Right ventricle myocardium inferior (tissue), 1 donor: ENCODE results near the gene NAGLU. TPM values are rescaled to one million over a fixed set of nuclear protein-coding genes. Genes with fewer than 3 reads are reported as not detected.
A peak's percentile ranks its signal among the peaks of the same experiment; 100 is the strongest.
"Not testable (repeated sequence)": the region's sequence is repeated elsewhere in the genome, so short reads cannot be mapped to it uniquely, and the experiment has no call there.

ENCODE experiments used
- ATAC-seq: fragments of 200-7000 bp; cut with Tn5 transposase; one replicate; pipeline ENCODE4 v1.9.1; 2020; ENCODE audit warnings: mild to moderate bottlenecking, moderate library complexity
- DNase-seq: peaks from one replicate; pipeline ENCODE4 v3.0.0; 2021; ENCODE audit errors: missing footprints
- intact Hi-C: fragments of 100-400 bp; cut with DNase I; formaldehyde crosslinking; loops from one replicate; pipeline ENCODE4 v1.11.0; 2022
- total RNA-seq: library from RNA; stranded (reverse); fragmentation: NEBNext Ultra II Directional; extraction: Animal tissue kit (Norgen Biotek cat#: 25700); gene quantifications from one replicate; pipeline ENCODE4 v1.2.1, GENCODE V29; 2021
- donor health status: DM: no; HTN: yes; CAD: no; lungs with severe emphysema.

Gene NAGLU
- total RNA-seq, 1 donor from 2014 or later, result 8.6 TPM

DNA sequence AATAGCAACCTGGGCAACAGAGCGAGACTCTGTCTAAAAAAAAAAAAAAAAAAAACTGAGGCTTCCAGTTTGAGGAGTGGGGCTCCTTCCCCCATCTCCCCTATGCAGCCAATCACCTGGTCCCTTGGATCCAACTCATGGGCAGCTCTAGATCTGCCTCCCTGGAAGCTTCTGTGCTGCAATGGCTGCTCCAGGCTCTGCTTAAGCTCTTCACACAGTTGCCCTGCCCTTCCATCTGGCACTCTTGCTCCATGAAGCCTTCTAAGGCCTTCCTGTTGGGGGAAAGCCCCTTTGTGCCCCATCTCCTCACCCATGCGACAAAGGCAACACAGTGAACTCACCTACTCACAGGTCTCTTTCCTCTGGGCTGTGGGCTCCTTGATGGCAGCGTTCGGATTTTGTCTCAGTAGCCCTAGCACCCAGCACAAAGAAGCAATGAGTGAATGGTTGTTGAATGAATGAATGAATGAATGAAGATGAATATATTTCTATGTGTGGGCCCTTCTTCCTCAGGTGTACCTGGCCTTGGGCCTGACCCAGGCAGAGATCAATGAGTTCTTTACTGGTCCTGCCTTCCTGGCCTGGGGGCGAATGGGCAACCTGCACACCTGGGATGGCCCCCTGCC, 1.9 kb downstream of the NAGLU start:
- intact Hi-C loops, result no loop called here
- DNase-seq, result no peak

DNA sequence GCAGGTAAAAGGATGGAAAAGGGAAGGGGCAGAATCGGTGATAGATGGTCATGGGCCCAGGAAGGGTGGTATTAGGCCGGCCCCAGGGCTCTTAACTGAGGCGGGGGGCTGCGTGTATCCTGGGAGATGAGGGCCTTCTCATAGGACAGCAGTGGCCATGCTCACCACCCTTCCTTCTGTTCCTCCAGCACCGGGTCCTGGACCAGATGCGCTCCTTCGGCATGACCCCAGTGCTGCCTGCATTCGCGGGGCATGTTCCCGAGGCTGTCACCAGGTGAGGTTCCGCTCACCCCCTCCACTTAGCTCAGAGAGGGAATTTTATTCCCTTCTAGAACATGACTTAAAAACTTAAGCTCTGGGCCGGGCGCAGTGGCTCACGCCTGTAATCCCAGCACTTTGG, 2.4 kb downstream of the NAGLU start:
- DNase-seq (no peak), ATAC-seq (no peak)
- intact Hi-C loops, result no loop called here

More for the DNA sequence above, 1.9 kb downstream of the NAGLU start:
- no peak for ATAC-seq

- ATAC-seq, DNase-seq, intact Hi-C loops: not testable (repeated sequence)
Observed at GRCh38 chr17:42540558-42540957, 4.5 kb downstream of the NAGLU start.

DNA sequence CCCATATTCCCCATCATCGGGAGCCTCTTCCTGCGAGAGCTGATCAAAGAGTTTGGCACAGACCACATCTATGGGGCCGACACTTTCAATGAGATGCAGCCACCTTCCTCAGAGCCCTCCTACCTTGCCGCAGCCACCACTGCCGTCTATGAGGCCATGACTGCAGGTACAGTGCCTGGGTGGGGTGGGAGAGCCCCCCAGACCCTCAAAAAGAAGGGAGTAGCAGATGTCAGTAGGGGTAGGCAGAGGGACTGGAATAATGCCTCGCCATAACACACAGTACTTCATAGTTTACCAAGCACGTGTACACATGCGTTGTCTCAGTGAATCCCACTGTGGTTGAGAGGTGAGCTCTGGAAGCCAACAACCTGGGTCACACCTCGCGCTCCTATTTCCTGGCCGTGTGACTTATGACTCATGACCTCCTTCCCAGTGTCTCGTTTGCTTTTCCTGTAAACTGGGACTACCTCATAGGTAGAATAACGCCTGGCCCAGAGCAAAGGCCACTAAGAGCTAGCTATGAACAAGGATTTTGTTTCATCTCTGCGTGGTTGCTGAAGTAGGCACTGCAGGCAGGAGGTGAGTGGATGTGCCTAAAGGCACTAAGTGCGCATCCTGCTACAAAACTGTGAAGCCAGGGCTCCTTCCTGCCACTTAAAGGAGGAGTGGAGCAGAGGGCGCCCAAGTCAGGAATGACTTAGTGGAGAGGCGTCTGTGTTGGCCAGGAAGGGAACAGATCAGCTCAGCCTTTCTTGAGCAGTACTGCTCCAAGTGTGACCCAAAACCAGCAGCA, 5.2 kb downstream of the NAGLU start:
- DNase-seq (no peak), ATAC-seq (no peak)
- intact Hi-C loops, result no loop called here

GRCh38 chr17:42543190-42544079, 7.4 kb downstream of the NAGLU start:
- ATAC-seq (no peak), DNase-seq (peak; percentile 60)
- intact Hi-C loops, result no loop called here

GRCh38 chr17:42544874-42545283, 8.8 kb downstream of the NAGLU start:
- no peak for ATAC-seq
- DNase-seq, result no peak
- intact Hi-C loops, result no loop called here

- intact Hi-C loops, ATAC-seq, DNase-seq: not testable (repeated sequence)
Observed at GRCh38 chr17:42545755-42546505, 9.9 kb downstream of the NAGLU start.

GRCh38 chr17:42547001-42547461, 11.0 kb downstream of the NAGLU start:
- ATAC-seq (peak; percentile 4), DNase-seq (no peak)
- intact Hi-C loops, result no loop called here

- intact Hi-C loops, result no loop called here
- ATAC-seq, result peak; percentile 75
- DNase-seq, result no peak
Observed at GRCh38 chr17:42547698-42548069, 11.6 kb downstream of the NAGLU start.

- DNase-seq (peak; percentile 82), ATAC-seq (peak; percentile 48)
- intact Hi-C loops, result no loop called here
Observed at GRCh38 chr17:42548070-42548837, 12.2 kb downstream of the NAGLU start.

DNA sequence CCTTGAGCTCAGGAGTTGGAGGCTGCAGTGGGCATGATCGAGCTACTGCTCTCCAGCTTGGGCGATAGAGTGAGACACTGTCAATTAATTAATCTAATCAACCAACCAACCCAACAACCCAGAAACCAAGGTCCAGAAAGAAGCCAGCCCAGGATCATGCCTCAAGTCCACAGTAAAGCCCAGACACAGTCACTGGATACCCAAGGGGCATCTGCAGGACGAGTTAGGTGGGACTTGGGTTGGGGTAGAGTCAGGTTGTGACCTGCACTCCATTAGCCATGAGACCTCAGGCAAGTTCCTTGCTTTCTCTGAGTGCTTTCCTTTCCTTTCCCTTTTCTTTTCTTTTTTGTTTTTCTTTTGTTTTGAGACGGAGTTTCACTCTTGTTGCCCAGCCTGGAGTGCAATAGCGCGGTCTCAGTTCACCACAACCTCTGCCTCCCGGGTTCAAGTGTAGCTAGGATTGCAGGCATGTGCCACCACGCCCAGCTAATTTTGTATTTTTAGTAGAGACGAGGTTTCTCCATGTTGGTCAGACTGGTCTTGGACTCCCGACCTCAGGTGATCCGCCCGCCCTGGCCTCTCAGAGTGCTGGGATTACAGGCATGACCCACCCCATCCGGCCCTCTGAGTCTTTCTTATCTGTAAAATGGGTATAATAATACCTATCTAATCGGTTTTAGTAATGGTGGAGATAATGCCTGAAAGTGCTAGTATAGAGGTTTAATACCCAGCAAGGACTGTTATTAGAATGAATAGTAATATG, 13.1 kb downstream of the NAGLU start:
- intact Hi-C loops, result no loop called here

GRCh38 chr17:42552736-42553135, 16.7 kb downstream of the NAGLU start, which contains the start of gene HSD17B1:
Gene HSD17B1, plus strand, starts transcription at chr17:42552923. Its CDS starts 11 bp downstream, at chr17:42552934.
- DNase-seq, intact Hi-C loops, ATAC-seq: not testable (repeated sequence)

More for the DNA sequence above, 13.1 kb downstream of the NAGLU start:
- DNase-seq (no peak), ATAC-seq (no peak)

GRCh38 chr17:42553161-42553818, 17.2 kb downstream of the NAGLU start:
- DNase-seq (no peak), ATAC-seq (peak; percentile 2)
- intact Hi-C loops, result no loop called here

GRCh38 chr17:42553866-42554249, 17.8 kb downstream of the NAGLU start:
- intact Hi-C loops, result no loop called here
- ATAC-seq, result peak; percentile 21
- no peak for DNase-seq

DNA sequence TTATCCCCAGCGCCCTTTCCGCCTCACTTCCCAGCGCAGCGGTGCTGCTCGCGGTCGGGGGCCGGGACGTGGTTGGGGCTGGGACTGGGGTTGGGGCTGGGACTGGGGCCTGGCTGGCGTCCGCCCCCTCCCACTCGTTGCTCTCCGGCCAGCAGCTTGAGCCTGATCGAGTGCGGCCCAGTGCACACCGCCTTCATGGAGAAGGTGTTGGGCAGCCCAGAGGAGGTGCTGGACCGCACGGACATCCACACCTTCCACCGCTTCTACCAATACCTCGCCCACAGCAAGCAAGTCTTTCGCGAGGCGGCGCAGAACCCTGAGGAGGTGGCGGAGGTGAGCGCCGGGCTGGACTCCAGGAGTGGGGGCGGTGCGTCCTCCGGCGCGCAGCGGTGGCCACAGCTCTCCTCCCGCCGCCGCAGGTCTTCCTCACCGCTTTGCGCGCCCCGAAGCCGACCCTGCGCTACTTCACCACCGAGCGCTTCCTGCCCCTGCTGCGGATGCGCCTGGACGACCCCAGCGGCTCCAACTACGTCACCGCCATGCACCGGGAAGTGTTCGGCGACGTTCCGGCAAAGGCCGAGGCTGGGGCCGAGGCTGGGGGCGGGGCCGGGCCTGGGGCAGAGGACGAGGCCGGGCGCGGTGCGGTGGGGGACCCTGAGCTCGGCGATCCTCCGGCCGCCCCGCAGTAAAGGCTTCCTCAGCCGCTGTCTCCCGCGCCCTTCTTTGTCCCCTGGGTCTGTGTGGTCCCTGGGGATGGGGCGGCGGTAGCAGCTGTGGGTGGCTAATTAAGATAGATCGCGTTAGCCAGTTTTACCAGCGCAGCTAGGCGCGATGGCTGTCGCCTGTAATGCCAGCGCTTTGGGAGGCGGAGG, 18.4 kb downstream of the NAGLU start:
- peak; percentile 94 for ATAC-seq
- peak; percentile 93 for DNase-seq
- intact Hi-C loops, result no loop called here
